ENCODE measurements around the gene FUNDC2. TPM values are rescaled to one million over a fixed set of nuclear protein-coding genes. Genes with fewer than 3 reads are reported as not detected.
A peak's percentile ranks its signal among the peaks of the same experiment; 100 is the strongest.

The FUNDC2 gene
- polyA plus RNA-seq, 2 of the 4 experiments (the other 2 are of a cell fraction), result 63.5 to 159 TPM

DNA sequence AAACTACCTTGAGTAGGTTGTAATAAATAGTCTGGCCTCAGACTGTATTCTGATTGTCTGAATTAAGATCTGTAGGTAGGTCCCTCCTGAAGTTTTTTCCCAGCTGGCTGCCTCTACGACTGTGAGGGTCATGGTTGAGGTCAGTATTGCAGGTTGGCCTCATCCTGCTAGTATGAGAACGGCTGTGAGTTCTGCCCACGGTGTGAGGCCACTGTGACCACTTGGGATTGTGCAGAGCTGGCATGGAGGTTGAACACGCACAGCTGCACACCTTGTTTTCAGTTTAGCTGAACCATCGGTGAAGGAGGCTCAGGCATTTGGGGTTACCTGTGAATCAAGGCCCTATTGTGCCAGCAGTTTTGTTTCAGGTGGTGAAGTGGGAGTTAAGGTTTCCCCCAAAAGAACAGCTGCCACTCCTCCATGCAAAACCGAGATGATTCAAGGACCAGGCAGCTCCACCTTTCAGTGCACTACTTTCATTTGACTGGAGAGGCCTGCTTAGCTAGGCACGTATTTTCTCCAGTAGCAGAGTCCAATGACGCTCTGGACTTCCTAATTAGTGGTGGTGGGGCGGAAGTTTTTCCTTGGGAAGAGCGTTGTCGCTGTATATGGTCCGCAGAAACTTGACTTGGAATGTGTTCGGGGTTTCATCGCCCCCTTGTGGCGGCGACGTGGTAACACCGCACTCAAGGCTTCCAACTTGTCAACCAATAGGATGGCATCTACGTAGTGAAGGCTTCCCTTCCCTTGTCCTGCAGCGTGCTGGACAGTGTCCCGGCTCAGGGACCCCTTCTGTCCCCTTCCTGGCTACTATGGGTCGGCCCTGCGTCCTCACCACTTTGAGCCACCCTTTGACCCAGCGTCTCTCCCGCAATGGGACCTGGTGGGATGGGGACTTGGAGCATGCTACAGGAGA, 30.5 kb downstream of the FUNDC2 start (continued):
- TF ChIP-seq, protein P1, sequence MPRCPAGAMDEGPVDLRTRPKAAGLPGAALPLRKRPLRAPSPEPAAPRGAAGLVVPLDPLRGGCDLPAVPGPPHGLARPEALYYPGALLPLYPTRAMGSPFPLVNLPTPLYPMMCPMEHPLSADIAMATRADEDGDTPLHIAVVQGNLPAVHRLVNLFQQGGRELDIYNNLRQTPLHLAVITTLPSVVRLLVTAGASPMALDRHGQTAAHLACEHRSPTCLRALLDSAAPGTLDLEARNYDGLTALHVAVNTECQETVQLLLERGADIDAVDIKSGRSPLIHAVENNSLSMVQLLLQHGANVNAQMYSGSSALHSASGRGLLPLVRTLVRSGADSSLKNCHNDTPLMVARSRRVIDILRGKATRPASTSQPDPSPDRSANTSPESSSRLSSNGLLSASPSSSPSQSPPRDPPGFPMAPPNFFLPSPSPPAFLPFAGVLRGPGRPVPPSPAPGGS (IDR thresholded peaks at IDR 0.05), result no peak
- no peak for TF ChIP-seq RNF2 (IDR thresholded peaks at IDR 0.05; ENCODE audit: borderline replicate concordance, low read depth)

DNA sequence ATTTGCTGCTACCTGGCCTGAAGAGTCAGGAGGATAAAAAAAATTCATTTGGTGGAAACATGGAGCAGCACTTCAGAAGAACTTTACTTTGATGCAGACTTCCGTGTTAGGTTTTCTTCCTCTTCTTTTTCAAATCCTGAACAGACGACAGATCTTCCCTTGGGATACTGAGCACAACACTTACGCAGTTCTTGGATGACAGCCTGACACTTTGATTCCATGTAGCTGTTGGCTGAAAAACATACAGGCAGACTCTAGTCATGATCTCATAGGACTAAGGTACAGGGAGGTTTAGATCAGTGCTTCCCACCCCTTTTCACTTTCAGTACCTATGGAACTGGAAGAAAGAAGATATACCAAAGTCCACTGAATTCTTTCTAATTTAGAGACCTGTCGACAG, 35.1 kb downstream of the FUNDC2 start:
- ChIA-PET CTCF (interaction anchor here (1.0 to 2.1 kb wide), 2 partner anchors 13 to 81 kb away, joined by 3 to 15 read pairs; no protein-coding TSS in a partner anchor), POLR2A (interaction anchor here (1.3 kb wide), 1 partner anchor 35 kb away, joined by 6 read pairs; the partner anchor contains the start of gene FUNDC2)
- no peak for DNase-seq (ENCODE audit: low read depth in 1 of 2, low spot score in 1 of 2)
- H3K4me3 ChIP-seq, result no peak overlapping the region
- no peaks in the 10 kb centered on the region for H3K9me3 ChIP-seq
- 95% methylated on average over 4 of the region's 4 CpGs for WGBS (ENCODE audit: missing lambda C conversion rate)
- TF ChIP-seq EHF (CRISPR knock-in tag; IDR thresholded peaks at IDR 0.05) (no peak), EHMT2 (IDR thresholded peaks at IDR 0.05; ENCODE audit: low read depth) (no peak), KDM1A (IDR thresholded peaks at IDR 0.05; ENCODE audit: low read depth) (no peak), RARB (CRISPR knock-in tag; IDR thresholded peaks at IDR 0.05) (no peak), MAZ (IDR thresholded peaks at IDR 0.05; ENCODE audit: borderline replicate concordance, low read depth, low read length) (no peak), TFCP2L1 (CRISPR knock-in tag; IDR thresholded peaks at IDR 0.05) (no peak), MYC (IDR thresholded peaks at IDR 0.05; ENCODE audit: borderline replicate concordance, low read length) (no peak), RAD21 (conservative IDR thresholded peaks at IDR 0.05 in 1 of 2, IDR thresholded peaks at IDR 0.05 in 1 of 2) (no peak), BHLHE40 (IDR thresholded peaks at IDR 0.05; ENCODE audit: low read depth, low read length) (no peak), CEBPB (IDR thresholded peaks at IDR 0.05) (no peak), NPAS2 (CRISPR knock-in tag; IDR thresholded peaks at IDR 0.05; ENCODE audit: borderline replicate concordance) (no peak), JUNB (IDR thresholded peaks at IDR 0.05) (no peak), CHD2 (IDR thresholded peaks at IDR 0.05; ENCODE audit: low read length, partially characterized antibody) (no peak), ZSCAN20 (CRISPR knock-in tag; IDR thresholded peaks at IDR 0.05) (no peak), HOXB5 (CRISPR knock-in tag; IDR thresholded peaks at IDR 0.05) (no peak), POLR2AphosphoS2 (conservative IDR thresholded peaks at IDR 0.05; ENCODE audit: low read length) (no peak), MAFK (IDR thresholded peaks at IDR 0.05; ENCODE audit: partially characterized antibody) (no peak), HEYL (CRISPR knock-in tag; IDR thresholded peaks at IDR 0.05) (no peak), EP300 (IDR thresholded peaks at IDR 0.05) (no peak)
- TF ChIP-seq, protein P2, sequence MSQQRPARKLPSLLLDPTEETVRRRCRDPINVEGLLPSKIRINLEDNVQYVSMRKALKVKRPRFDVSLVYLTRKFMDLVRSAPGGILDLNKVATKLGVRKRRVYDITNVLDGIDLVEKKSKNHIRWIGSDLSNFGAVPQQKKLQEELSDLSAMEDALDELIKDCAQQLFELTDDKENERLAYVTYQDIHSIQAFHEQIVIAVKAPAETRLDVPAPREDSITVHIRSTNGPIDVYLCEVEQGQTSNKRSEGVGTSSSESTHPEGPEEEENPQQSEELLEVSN (IDR thresholded peaks at IDR 0.05; ENCODE audit: borderline replicate concordance, low read depth), result no peak
- H3K4me1 ChIP-seq, result peaks cover 35% of the 10 kb centered on the region
- H3K4me2 ChIP-seq, result no peak overlapping the region
- peak; percentile 63 for FAIRE-seq
- no peak overlapping the region for H3K27ac ChIP-seq
- ATAC-seq, result no peak

DNA sequence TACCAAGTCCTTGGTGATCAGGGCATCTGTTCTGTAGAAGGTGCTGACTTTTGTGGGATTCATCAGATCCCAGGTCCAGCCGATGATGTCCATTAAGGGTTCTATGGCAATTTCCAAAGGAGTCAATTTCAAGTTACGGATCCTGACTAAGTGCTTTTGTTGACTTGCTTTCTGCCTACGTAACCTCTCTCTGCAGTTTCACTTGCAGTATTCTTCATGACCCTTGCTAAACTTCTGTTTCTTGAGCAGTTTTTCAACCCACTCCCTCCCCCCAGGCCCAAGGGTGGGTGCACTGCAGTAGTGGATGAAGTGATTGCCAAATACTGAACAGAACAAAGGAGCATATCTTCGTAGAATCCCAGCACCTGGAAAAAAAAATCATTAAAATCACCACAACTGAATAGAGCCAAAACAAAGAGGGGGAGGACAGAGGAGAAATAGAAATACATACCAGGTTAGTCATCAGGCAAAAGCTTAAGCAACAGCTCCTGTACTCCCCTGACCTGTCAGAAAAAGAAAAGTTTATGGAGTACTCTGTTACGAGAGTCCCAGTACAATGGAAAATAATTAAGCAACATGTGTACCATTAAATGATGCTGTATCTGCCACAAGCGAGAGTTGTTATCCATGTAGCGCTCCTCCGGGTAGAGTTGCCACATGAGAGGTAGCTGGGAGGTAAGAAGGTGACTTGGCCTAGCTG, 38.5 kb downstream of the FUNDC2 start:
- H3K4me2 ChIP-seq, result peak overlapping the region; percentile 63
- TF ChIP-seq RCOR1 (IDR thresholded peaks at IDR 0.05; ENCODE audit: low read depth, low read length), result no peak
- peak in 1 of 2 experiments; percentile 44; a peak in 2 of 4 replicates for TF ChIP-seq CEBPB (IDR thresholded peaks at IDR 0.05)
- TF ChIP-seq FOSL2 (IDR thresholded peaks at IDR 0.05), result no peak
- 0 out of 2 replicates have a peak, but pooled peaks have one; percentile 6 for TF ChIP-seq FOSL2 (CRISPR knock-in tag; IDR thresholded peaks at IDR 0.05)
- WGBS (ENCODE audit: missing lambda C conversion rate), result 71% methylated on average over 8 of the region's 8 CpGs
- no peaks in the 10 kb centered on the region for H3K9me3 ChIP-seq
- FAIRE-seq (peak; percentile 70), DNase-seq (ENCODE audit: low read depth in 1 of 2, low spot score in 1 of 2) (no peak), ATAC-seq (peak; percentile 54 to 57; a peak in 3 of 6 replicates)
- no peak overlapping the region for H3K4me3 ChIP-seq
- ChIA-PET POLR2A (no interaction called here), CTCF (interaction anchor here (0.6 kb wide), 2 partner anchors 75 to 84 kb away, joined by 3 read pairs; no protein-coding TSS in a partner anchor)
- H3K27ac ChIP-seq, result peak overlapping the region; percentile 31 to 67; a peak in 5 of 6 replicates
- peaks cover 58% of the 10 kb centered on the region for H3K4me1 ChIP-seq
